Measurements from ENCODE around the gene NEDD4.

DNA sequence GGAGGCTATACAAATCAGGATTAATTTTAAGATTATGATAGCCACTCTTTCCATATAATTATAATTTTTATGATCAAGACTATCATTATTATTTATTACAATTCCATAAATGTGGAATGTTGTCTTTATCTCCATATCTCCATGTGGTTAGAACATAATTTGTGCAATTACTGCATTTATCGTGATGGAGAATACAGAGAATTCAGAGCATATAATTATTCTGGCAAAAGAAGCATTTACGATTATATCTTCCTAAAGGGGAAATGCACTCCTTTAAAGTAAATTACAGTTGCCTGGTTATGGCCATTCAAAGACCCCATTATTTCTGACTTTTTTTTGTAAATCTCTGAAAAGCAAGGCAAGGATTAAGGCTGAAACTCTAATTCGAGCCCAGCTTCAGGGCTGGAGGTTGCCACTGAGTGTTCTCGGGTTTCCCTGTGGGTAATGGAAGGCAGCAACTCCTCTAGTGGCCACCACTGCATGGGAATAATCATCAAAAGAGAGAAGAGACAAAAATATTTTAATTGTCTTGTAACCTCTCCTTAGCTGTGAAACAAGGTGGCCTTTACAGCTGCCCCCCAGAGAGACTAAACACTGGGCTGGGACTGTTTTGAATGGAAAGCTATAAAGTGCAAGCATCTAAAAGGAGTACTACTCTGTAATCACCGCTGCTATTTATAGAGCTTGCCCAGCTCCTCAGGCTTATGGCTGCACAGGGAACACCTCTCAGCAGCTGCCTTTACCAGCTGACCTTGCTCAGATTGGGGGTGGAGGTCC is 190.6 kb downstream of the NEDD4 start:
- TF ChIP-seq TAF1 (IDR thresholded peaks at IDR 0.05; ENCODE audit: low read depth) (no peak), CREB1 (IDR thresholded peaks at IDR 0.05; ENCODE audit: low read depth) (no peak), RAD21 (IDR thresholded peaks at IDR 0.05; ENCODE audit: low read depth) (no peak), EP300 (IDR thresholded peaks at IDR 0.05; ENCODE audit: borderline replicate concordance) (no peak), CEBPB (IDR thresholded peaks at IDR 0.05) (no peak), NFIC (IDR thresholded peaks at IDR 0.05) (no peak), FOXM1 (IDR thresholded peaks at IDR 0.05; ENCODE audit: borderline replicate concordance, low read depth) (no peak), TEAD4 (IDR thresholded peaks at IDR 0.05) (no peak), EGR1 (IDR thresholded peaks at IDR 0.05) (no peak)
- TF ChIP-seq, protein P1, sequence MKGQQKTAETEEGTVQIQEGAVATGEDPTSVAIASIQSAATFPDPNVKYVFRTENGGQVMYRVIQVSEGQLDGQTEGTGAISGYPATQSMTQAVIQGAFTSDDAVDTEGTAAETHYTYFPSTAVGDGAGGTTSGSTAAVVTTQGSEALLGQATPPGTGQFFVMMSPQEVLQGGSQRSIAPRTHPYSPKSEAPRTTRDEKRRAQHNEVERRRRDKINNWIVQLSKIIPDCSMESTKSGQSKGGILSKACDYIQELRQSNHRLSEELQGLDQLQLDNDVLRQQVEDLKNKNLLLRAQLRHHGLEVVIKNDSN (IDR thresholded peaks at IDR 0.05) = no peak
- TF ChIP-seq, protein P2, sequence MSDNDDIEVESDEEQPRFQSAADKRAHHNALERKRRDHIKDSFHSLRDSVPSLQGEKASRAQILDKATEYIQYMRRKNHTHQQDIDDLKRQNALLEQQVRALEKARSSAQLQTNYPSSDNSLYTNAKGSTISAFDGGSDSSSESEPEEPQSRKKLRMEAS (IDR thresholded peaks at IDR 0.05) = no peak
- TF ChIP-seq, protein P3, sequence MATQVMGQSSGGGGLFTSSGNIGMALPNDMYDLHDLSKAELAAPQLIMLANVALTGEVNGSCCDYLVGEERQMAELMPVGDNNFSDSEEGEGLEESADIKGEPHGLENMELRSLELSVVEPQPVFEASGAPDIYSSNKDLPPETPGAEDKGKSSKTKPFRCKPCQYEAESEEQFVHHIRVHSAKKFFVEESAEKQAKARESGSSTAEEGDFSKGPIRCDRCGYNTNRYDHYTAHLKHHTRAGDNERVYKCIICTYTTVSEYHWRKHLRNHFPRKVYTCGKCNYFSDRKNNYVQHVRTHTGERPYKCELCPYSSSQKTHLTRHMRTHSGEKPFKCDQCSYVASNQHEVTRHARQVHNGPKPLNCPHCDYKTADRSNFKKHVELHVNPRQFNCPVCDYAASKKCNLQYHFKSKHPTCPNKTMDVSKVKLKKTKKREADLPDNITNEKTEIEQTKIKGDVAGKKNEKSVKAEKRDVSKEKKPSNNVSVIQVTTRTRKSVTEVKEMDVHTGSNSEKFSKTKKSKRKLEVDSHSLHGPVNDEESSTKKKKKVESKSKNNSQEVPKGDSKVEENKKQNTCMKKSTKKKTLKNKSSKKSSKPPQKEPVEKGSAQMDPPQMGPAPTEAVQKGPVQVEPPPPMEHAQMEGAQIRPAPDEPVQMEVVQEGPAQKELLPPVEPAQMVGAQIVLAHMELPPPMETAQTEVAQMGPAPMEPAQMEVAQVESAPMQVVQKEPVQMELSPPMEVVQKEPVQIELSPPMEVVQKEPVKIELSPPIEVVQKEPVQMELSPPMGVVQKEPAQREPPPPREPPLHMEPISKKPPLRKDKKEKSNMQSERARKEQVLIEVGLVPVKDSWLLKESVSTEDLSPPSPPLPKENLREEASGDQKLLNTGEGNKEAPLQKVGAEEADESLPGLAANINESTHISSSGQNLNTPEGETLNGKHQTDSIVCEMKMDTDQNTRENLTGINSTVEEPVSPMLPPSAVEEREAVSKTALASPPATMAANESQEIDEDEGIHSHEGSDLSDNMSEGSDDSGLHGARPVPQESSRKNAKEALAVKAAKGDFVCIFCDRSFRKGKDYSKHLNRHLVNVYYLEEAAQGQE (IDR thresholded peaks at IDR 0.05; ENCODE audit: low read depth) = no peak

Data from Ishikawa (cell line).